ENCODE results near the gene CEACAM16.
A peak's percentile ranks its signal among the peaks of the same experiment; 100 is the strongest.

CEACAM16 gene

DNA sequence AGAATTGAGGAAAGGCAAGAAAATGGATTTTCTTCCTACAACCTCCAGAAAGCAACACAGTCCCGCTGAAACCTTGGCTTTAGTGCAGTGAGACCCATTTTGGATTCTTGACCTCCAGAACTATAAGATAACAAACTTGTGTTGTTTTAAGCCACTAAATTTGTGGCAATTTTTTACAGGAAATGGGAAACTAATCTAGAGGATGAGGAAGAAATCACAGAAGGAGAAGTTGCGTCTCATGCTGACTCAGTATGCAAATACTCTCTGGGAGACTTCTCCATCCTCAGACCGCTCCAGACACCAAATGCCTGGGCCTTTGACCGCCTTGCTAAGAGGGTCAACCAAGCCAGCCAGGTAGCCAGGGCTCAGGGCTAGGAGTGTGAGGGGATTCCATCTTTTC, 13.1 kb upstream of the CEACAM16 start:
- Histone ChIP-seq H3K27me3 (ENCODE audit: insufficient read depth, poor library complexity, severe bottlenecking) (no peaks in the 10 kb centered on the region), H3K27ac (replicated peaks) (no peak overlapping the region), H3K4me3 (replicated peaks; ENCODE audit: insufficient read depth, low read length) (no peak overlapping the region)
- DNase-seq (ENCODE audit: low read depth in 1 of 2, low spot score in 1 of 2), result peak in 1 of 2 experiments; percentile 48
- TF ChIP-seq, protein P1, sequence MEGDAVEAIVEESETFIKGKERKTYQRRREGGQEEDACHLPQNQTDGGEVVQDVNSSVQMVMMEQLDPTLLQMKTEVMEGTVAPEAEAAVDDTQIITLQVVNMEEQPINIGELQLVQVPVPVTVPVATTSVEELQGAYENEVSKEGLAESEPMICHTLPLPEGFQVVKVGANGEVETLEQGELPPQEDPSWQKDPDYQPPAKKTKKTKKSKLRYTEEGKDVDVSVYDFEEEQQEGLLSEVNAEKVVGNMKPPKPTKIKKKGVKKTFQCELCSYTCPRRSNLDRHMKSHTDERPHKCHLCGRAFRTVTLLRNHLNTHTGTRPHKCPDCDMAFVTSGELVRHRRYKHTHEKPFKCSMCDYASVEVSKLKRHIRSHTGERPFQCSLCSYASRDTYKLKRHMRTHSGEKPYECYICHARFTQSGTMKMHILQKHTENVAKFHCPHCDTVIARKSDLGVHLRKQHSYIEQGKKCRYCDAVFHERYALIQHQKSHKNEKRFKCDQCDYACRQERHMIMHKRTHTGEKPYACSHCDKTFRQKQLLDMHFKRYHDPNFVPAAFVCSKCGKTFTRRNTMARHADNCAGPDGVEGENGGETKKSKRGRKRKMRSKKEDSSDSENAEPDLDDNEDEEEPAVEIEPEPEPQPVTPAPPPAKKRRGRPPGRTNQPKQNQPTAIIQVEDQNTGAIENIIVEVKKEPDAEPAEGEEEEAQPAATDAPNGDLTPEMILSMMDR (IDR thresholded peaks at IDR 0.05; ENCODE audit: insufficient read depth, low read length), result no peak
- TF ChIP-seq POLR2AphosphoS5 (IDR thresholded peaks at IDR 0.05; ENCODE audit: low read depth), result no peak
- TF ChIP-seq SPI1 (IDR thresholded peaks at IDR 0.05; ENCODE audit: borderline replicate concordance, low read depth), result no peak
- TF ChIP-seq, protein P2, sequence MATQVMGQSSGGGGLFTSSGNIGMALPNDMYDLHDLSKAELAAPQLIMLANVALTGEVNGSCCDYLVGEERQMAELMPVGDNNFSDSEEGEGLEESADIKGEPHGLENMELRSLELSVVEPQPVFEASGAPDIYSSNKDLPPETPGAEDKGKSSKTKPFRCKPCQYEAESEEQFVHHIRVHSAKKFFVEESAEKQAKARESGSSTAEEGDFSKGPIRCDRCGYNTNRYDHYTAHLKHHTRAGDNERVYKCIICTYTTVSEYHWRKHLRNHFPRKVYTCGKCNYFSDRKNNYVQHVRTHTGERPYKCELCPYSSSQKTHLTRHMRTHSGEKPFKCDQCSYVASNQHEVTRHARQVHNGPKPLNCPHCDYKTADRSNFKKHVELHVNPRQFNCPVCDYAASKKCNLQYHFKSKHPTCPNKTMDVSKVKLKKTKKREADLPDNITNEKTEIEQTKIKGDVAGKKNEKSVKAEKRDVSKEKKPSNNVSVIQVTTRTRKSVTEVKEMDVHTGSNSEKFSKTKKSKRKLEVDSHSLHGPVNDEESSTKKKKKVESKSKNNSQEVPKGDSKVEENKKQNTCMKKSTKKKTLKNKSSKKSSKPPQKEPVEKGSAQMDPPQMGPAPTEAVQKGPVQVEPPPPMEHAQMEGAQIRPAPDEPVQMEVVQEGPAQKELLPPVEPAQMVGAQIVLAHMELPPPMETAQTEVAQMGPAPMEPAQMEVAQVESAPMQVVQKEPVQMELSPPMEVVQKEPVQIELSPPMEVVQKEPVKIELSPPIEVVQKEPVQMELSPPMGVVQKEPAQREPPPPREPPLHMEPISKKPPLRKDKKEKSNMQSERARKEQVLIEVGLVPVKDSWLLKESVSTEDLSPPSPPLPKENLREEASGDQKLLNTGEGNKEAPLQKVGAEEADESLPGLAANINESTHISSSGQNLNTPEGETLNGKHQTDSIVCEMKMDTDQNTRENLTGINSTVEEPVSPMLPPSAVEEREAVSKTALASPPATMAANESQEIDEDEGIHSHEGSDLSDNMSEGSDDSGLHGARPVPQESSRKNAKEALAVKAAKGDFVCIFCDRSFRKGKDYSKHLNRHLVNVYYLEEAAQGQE (IDR thresholded peaks at IDR 0.05; ENCODE audit: insufficient replicate concordance, low read depth), result no peak
- TF ChIP-seq GABPA (IDR thresholded peaks at IDR 0.05; ENCODE audit: low read depth), result no peak

DNA sequence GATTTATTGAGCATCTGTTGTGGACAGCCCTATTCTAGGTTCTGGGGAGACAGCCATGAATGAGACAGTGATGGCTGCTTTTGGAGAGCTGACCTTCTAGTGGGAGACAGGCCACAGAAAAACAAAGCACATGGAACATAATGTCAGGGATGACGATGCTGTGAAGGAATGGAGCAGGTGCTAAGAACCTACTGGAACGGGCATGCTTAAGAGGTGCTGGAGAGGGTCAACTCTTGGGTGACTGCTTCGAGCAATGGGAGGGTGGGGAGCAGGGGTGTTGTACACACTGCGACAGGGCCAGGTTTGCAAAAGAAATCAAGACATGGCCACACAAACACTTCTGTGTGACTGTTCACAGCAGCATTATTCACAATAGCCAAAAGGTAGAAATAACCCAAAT, 12.1 kb upstream of the CEACAM16 start:
- Histone ChIP-seq H3K27ac (replicated peaks) (no peak overlapping the region), H3K27me3 (ENCODE audit: insufficient read depth, poor library complexity, severe bottlenecking) (no peaks in the 10 kb centered on the region), H3K4me3 (replicated peaks; ENCODE audit: insufficient read depth, low read length) (no peak overlapping the region)
- no peak for DNase-seq (ENCODE audit: low read depth in 1 of 2, low spot score in 1 of 2)
- TF ChIP-seq, protein P2 (IDR thresholded peaks at IDR 0.05; ENCODE audit: insufficient replicate concordance, low read depth), result no peak
- no peak for TF ChIP-seq POLR2AphosphoS5 (IDR thresholded peaks at IDR 0.05; ENCODE audit: low read depth)
- no peak for TF ChIP-seq SPI1 (IDR thresholded peaks at IDR 0.05; ENCODE audit: borderline replicate concordance, low read depth)
- TF ChIP-seq, protein P1 (IDR thresholded peaks at IDR 0.05; ENCODE audit: insufficient read depth, low read length), result no peak
- TF ChIP-seq GABPA (IDR thresholded peaks at IDR 0.05; ENCODE audit: low read depth), result no peak

DNA sequence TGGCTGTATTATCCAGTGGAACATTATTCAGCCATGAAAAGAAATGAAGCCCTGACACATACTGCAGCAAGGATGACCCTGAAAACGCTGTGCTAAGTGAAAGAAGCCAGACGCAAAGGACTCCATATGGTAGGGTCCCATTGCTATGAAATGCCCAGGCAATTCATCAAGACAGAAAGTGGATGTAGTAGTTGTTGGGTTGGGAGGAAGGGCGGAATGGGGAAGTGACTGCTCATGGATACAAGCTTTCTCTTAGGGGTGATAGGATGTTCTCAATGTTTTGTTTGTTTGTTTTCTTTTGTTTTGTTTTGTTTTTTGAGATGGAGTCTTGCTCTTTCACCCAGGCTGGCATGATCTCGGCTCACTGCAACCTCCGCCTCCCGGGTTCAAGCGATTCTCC, 11.1 kb upstream of the CEACAM16 start:
- TF ChIP-seq, protein P2 (IDR thresholded peaks at IDR 0.05; ENCODE audit: insufficient replicate concordance, low read depth), result no peak
- peak; percentile 90 for TF ChIP-seq SPI1 (IDR thresholded peaks at IDR 0.05; ENCODE audit: borderline replicate concordance, low read depth)
- H3K27ac ChIP-seq (replicated peaks), result no peak overlapping the region

More for the DNA sequence above, 11.1 kb upstream of the CEACAM16 start:
- no peaks in the 10 kb centered on the region for H3K27me3 ChIP-seq (ENCODE audit: insufficient read depth, poor library complexity, severe bottlenecking)
- H3K4me3 ChIP-seq (replicated peaks; ENCODE audit: insufficient read depth, low read length), result no peak overlapping the region
- DNase-seq (ENCODE audit: low read depth in 1 of 2, low spot score in 1 of 2), result peak in 1 of 2 experiments; percentile 19
